NCI-H1092 (cell line): ENCODE measurements around the gene HDAC4.

Experiments used
- DNase-seq: peaks from one replicate; lab custom pipeline; 2025; lab: John Stamatoyannopoulos, UW

HDAC4 gene

DNA sequence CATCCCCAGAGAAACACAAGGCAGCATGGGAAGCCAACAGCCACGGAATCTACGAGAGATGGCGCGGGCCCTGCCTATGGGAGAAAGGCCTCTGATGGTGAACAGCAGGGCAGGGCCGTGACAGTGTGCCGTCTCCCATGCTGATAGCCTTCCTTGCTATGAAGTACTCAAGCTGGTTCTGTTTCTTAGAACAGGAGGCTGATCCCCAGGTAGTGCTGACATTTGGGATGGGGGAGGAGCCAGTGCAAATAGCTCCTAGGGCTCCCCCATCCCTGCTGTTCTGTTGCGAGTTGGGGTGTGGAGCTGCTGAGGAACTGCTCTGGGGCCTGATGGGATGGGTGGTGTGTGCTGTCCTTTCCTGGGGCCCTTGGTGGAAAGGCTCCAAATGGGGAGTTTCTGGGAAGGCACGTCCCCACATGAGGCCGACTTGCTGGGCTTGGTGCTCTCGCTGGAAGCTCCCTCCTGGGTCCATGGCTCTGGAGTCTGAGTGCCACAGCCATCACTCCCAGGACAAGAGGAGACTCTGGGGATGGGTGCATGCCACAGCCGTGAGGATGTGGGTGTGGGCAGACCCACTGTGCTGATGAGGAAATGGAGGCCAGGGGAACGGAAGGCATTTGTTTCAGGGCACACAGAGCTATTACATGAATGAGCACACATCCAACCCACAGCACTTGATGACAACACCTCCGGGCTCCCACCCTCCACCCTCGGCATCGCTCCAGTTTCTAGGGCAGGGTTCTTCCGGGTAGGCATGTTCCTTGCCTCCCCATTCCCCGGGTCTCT lies 246.8 kb downstream of the HDAC4 start:
- no peak for DNase-seq

DNA sequence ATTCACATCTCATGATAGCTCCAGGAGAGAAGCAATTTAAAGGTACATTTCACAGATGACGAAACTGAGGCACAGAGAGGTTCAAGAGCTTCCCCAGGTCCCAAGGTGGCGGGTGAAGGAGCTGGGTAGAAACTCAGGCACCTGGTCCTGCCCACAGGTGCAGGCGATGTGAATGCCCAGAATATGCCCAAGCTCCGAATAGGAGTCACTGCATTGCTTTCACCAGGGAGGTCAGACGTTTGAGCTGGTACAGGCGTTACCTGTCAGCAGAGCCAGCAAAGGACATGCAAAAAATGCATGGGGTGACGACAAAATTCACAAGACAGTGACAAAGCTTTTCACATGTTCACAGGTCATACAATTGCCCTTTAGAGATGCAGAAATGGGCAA lies 247.9 kb downstream of the HDAC4 start:
- no peak for DNase-seq

GRCh38 chr2:239152239-239152915 lies 248.4 kb downstream of the HDAC4 start:
- no peak for DNase-seq

- DNase-seq: no peak
Observed at GRCh38 chr2:239151201-239152131, 249.4 kb downstream of the HDAC4 start.

- no peak for DNase-seq
Observed at GRCh38 chr2:239150125-239151011, 250.5 kb downstream of the HDAC4 start.

DNA sequence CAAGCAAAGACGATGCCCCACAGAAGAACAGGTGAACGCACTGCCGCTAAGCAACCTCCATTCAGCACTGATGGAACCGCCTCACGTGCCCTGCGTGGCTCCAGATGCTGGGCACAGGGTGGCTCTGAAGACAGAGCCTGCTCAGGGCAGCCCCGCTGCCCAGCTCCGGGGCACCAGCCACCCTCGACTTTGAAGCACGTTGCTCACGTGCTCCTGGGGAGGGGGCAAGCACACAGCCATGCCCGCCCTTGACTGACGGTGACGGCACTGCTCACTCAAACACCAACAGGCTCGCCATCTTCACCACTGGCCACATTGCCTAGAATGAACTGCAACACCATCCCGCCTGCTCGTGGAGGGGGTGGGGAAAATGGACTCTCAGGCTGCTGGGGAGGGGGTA lies 251.3 kb downstream of the HDAC4 start:
- no peak for DNase-seq

DNA sequence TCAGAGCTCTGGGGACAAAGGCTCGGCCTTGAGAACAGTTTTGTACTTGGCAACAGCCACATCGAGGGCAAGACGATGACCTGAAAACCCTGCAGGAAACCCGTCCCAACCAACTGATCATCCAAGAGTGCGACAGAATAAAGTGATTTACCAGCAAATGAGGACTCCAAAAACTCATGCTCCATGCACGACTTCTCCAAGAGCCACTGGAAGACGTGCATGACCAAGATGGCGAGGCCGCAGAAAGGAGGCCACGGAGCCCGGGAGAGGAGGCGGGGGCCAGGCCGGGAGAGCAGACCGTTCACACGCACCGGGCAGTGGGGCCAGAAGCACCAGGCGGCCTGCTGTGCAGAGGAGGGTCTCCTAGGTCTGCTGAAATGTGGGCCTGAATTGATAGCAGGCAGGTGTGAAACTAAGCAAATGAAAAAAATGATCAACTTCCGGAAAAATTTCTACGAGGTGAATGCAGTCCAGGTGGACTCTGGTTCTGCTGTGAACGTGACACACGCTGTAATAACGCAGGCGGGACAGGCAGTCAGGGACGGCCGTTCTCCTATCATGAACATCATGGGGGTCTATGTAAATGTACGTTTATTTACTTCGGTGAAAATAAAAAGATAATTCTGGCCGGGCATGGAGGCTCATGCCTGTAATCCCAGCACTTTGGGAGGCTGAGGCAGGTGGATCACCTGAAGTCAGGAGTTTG lies 252.2 kb downstream of the HDAC4 start:
- no peak for DNase-seq

GRCh38 chr2:239147376-239147775 lies 253.4 kb downstream of the HDAC4 start:
- no peak for DNase-seq

- no peak for DNase-seq
Observed at GRCh38 chr2:239146741-239147181, 254.1 kb downstream of the HDAC4 start.

GRCh38 chr2:239146011-239146641 lies 254.7 kb downstream of the HDAC4 start:
- DNase-seq: no peak

DNA sequence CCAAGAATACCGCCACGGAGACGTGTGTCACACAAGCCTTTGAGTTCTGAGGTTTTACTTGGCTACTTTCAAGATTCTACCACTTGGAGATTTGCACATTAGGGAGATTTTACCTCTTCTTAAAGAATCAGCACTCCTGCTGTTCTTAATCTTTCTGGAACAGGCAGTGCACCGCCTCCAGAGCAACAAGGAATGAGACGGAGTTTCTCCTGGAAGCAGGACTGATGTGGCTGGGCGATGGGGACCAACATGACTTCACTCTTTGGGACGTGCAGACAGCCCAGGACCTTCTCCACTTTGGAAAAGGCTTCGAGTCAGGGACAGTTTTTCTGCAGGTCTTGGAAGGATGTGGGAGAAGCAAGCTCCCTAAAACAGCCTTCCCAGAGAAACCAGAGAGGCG lies 255.2 kb downstream of the HDAC4 start:
- no peak for DNase-seq

GRCh38 chr2:239145106-239145505 lies 255.7 kb downstream of the HDAC4 start:
- DNase-seq: no peak

DNA sequence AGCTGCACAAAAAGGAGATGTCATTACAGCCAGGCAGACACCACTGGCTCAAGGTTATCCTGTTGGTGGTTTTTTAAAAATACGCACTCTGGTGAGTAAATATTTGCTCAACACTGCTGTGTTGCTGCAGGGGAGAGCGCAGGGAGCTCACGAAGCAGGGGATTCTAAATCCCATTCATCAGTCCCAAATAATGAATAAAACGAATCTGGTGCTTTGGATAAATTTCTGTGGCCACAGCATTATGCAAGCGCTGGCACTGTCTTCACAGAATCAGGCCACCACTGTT lies 256.2 kb downstream of the HDAC4 start:
- no peak for DNase-seq

GRCh38 chr2:239143858-239144712 lies 256.7 kb downstream of the HDAC4 start:
- no peak for DNase-seq

GRCh38 chr2:239142806-239143205 lies 258.0 kb downstream of the HDAC4 start:
- no peak for DNase-seq

DNA sequence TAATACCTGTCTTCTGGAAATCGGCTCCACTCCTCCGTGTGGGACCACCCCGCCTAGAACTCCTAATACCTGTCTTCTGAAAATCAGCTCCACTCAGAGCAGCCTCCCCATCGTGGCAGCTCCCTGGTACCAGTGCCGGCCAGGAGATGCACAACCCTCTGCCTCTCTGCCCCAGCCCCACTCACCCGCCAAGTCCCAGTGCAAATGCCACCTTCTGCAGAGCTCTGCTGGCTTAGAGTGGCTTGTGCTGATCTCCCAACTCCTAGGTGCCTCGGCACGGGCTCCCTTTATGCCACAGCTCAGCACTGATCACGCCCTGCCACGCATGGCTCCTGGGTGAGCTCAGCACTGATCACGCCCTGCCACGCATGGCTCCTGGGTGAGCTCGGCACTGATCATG lies 258.5 kb downstream of the HDAC4 start:
- DNase-seq: no peak

DNA sequence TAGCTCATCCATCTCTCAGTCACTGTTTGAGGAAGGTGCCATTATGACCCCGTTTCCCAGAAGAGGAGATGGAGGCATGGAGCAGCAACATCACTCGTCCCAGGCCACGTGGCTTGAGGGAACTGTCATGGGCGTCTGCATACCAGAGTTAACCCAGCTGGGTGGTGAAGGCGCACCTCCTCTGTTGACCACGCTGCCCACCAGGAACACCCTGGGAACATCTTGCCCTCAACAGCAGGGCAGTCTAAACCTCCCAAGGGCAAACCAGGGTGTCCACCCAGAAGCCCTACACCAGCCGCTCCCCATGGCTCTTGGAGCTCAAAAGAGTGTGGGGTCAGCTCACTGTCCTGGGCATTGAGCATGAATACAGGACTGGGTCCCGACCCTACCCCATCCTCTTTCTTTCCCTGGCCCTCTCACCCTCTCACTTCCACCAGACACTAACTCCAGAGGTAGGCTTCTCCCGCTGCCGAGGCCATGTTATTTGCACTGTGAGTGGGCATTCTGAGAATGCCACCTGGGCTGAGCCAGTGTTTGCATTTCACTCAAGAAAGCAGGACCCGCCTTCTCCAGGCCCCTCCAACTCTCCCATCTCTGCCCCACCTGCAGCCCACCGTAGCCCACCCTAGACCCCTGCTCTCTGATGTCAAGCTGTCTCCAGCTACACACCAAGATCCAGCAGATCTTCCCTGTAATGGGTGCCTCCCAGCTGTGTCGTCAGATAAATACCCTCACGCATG lies 259.6 kb downstream of the HDAC4 start:
- no peak for DNase-seq

- DNase-seq: no peak
Observed at GRCh38 chr2:239140346-239141020, 260.3 kb downstream of the HDAC4 start.
